Measurements from ENCODE around the gene PTGES. TPM values are rescaled to one million over a fixed set of nuclear protein-coding genes. Genes with fewer than 3 reads are reported as not detected.

The PTGES gene
- total RNA-seq, 1 experiment from 2014 or later, result 2.4 TPM

- H3K27ac ChIP-seq (ENCODE audit: insufficient read length, low read depth, low read length), result no peak overlapping the region
- H3K4me1 ChIP-seq (ENCODE audit: insufficient read depth, low read length), result no peaks in the 10 kb centered on the region
- Mint-ChIP-seq H3K27ac (no peak overlapping the region), H3K36me3 (ENCODE audit: insufficient read depth in 1 of 3, low read depth in 3 of 3) (no peaks in the 10 kb centered on the region), H3K4me1 (peaks cover 2% of the 10 kb centered on the region in 2 experiments; a peak in 2 of 4 replicates), H3K9me3 (no peaks in the 10 kb centered on the region; a peak in 1 of 5 replicates), H3K27me3 (ENCODE audit: low read depth) (peaks cover 28% of the 10 kb centered on the region), H3K4me3 (no peak overlapping the region)
- no peak overlapping the region for H2BK15ac ChIP-seq (ENCODE audit: low read depth, low read length)
- TF ChIP-seq CTCF (conservative IDR thresholded peaks at IDR 0.05), result no peak
- H3K79me1 ChIP-seq (ENCODE audit: insufficient read depth, low read depth, low read length, poor library complexity, severe bottlenecking), result no peaks in the 10 kb centered on the region
- no peak overlapping the region for H3K4ac ChIP-seq (ENCODE audit: low read depth, low read length)
- H3K27me3 ChIP-seq (ENCODE audit: insufficient read depth, low read length), result no peaks in the 10 kb centered on the region
- no peak overlapping the region for H3K14ac ChIP-seq (ENCODE audit: insufficient read depth, low read length)
- no peaks in the 10 kb centered on the region for H3K9me3 ChIP-seq (ENCODE audit: control insufficient read depth, low read depth, low read length)
- no peaks in the 10 kb centered on the region for H4K20me1 ChIP-seq (ENCODE audit: control insufficient read depth, insufficient read depth, insufficient read length)
- no peak overlapping the region for H3K9ac ChIP-seq (ENCODE audit: extremely low read depth, insufficient read length, low read length)
- H3K23ac ChIP-seq (ENCODE audit: insufficient read length, low read depth, low read length), result no peak overlapping the region
- H4K8ac ChIP-seq (replicated peaks; ENCODE audit: insufficient read length, low read depth, low read length), result no peak overlapping the region
- H3K4me2 ChIP-seq (ENCODE audit: insufficient read depth, insufficient read length, low read length), result no peak overlapping the region
- no peak overlapping the region for H3T11ph ChIP-seq (ENCODE audit: low read length)
- H2AK5ac ChIP-seq (ENCODE audit: insufficient read length, low read length), result no peak overlapping the region
- H4K5ac ChIP-seq (ENCODE audit: insufficient read length, low read depth, low read length), result no peak overlapping the region
- H2BK120ac ChIP-seq (ENCODE audit: low read depth, low read length, poor library complexity, severe bottlenecking), result no peak overlapping the region
- H3K79me2 ChIP-seq (ENCODE audit: insufficient read depth, low read length), result no peaks in the 10 kb centered on the region
- H4K91ac ChIP-seq (ENCODE audit: insufficient read length, low read depth, low read length), result no peak overlapping the region
- no peak overlapping the region for H2BK12ac ChIP-seq (ENCODE audit: insufficient read length, low read depth, low read length)
- no peak overlapping the region for H3K18ac ChIP-seq (ENCODE audit: insufficient read length, low read depth, low read length)
- no CpG with 5 or more reads among the region's 10 CpGs for WGBS (ENCODE audit: extremely low coverage, insufficient read length, low lambda C conversion rate)
- no peak overlapping the region for H2BK20ac ChIP-seq (ENCODE audit: low read depth, low read length, poor library complexity, severe bottlenecking)
- no peak overlapping the region for H2BK5ac ChIP-seq (ENCODE audit: insufficient read length, low read length)
- H2AFZ ChIP-seq (ENCODE audit: low read length), result no peak overlapping the region
- no peaks in the 10 kb centered on the region for H3K23me2 ChIP-seq (ENCODE audit: insufficient read length, low read depth, low read length, poor library complexity, severe bottlenecking)
- no peak for DNase-seq
- no peak overlapping the region for H3K56ac ChIP-seq (ENCODE audit: insufficient read length, low read depth, low read length)
These were observed 33.6 kb upstream of the PTGES start for GRCh38 chr9:129786481-129786880.

All from H9 (cell line).